GM23248 (cell line): ENCODE data around the gene GFRA1. TPM values are rescaled to one million over a fixed set of nuclear protein-coding genes. Genes with fewer than 3 reads are reported as not detected.

Experiments used
- DNase-seq: peaks from one replicate; pipeline ENCODE4 v3.0.0-alpha.2; 2015
- H2AFZ ChIP-seq: fragments of 200-600 bp; sonication (generic); 2 replicates; pipeline ENCODE4 v1.6.1; 2016; ENCODE audit warnings: antibody characterized with exemption
- H3F3A ChIP-seq: fragments of 200-600 bp; sonication (generic); 2 replicates; pipeline ENCODE4 v1.6.1; 2016; ENCODE audit warnings: mild to moderate bottlenecking, antibody characterized with exemption, mixed run types; ENCODE audit not compliant: insufficient read depth
- H3K27ac ChIP-seq: fragments of 200-600 bp; sonication (generic); 2 replicates; pipeline ENCODE4 v1.5.1; 2016; ENCODE audit warnings: mild to moderate bottlenecking
- H3K27me3 ChIP-seq: fragments of 200-600 bp; sonication (generic); replicated peaks from 2 replicates; pipeline ENCODE4 v1.6.1; 2016; ENCODE audit warnings: mild to moderate bottlenecking; ENCODE audit not compliant: insufficient read depth
- H3K36me3 ChIP-seq: fragments of 200-600 bp; sonication (generic); 2 replicates; pipeline ENCODE4 v1.6.1; 2016; ENCODE audit warnings: low read depth, mild to moderate bottlenecking
- H3K4me1 ChIP-seq: fragments of 200-600 bp; sonication (generic); 2 replicates; pipeline ENCODE4 v1.6.1; 2016; ENCODE audit warnings: mild to moderate bottlenecking; ENCODE audit not compliant: insufficient read depth
- H3K4me2 ChIP-seq: fragments of 200-600 bp; sonication (generic); one replicate; pipeline ENCODE4 v1.6.1; 2016; ENCODE audit warnings: mild to moderate bottlenecking; ENCODE audit not compliant: unreplicated experiment
- H3K4me3 ChIP-seq: fragments of 200-600 bp; sonication (generic); 2 replicates; pipeline ENCODE4 v1.5.1; 2016; ENCODE audit warnings: mild to moderate bottlenecking
- H3K79me2 ChIP-seq: fragments of 200-600 bp; sonication (generic); 2 replicates; pipeline ENCODE4 v1.6.1; 2016; ENCODE audit warnings: mild to moderate bottlenecking; ENCODE audit not compliant: insufficient read depth
- H3K9ac ChIP-seq: fragments of 200-600 bp; sonication (generic); 2 replicates; pipeline ENCODE4 v1.6.1; 2016; ENCODE audit warnings: mild to moderate bottlenecking
- H3K9me2 ChIP-seq: fragments of 200-600 bp; sonication (generic); 2 replicates; pipeline ENCODE4 v1.6.1; 2016; ENCODE audit warnings: mixed run types, mild to moderate bottlenecking, moderate library complexity; ENCODE audit not compliant: insufficient read depth
- H3K9me3 ChIP-seq: fragments of 200-600 bp; sonication (generic); one replicate; pipeline ENCODE4 v1.6.1; 2017; ENCODE audit warnings: low read depth
- H4K20me1 ChIP-seq: fragments of 200-600 bp; sonication (generic); 2 replicates; pipeline ENCODE4 v1.6.0; 2016; ENCODE audit not compliant: insufficient read depth
- EZH2 ChIP-seq: fragments of 200-600 bp; sonication (generic); IDR thresholded peaks from 2 replicates; pipeline ENCODE4 v1.6.1; 2018; ENCODE audit warnings: antibody characterized with exemption, mild to moderate bottlenecking; ENCODE audit not compliant: insufficient read depth, poor library complexity, severe bottlenecking
- EZH2phosphoT487 ChIP-seq: fragments of 200-600 bp; sonication (generic); IDR thresholded peaks from 2 replicates; pipeline ENCODE4 v1.6.1; 2018; ENCODE audit warnings: antibody characterized with exemption, moderate library complexity, mild to moderate bottlenecking, low read depth; ENCODE audit not compliant: insufficient read depth
- WGBS, 2 experiments: methylation state at CpG; one replicate each; pipeline ENCODE4 v1.1.6; 2015 to 2017; ENCODE audit warnings: low lambda C conversion rate in 2 of 2, low coverage in 1 of 2; ENCODE audit errors: missing lambda C conversion rate in 2 of 2; 5-methylcytosine and 5-hydroxymethylcytosine counted together
- in situ Hi-C: fragments of 300-500 bp; cut with MboI; formaldehyde crosslinking; loops from 2 replicates; pipeline ENCODE4 v1.15.0; 2020
- polyA plus RNA-seq: library from polyadenylated mRNA; unstranded; fragments of >200 nt; fragmentation: Nextera tagmentation; extraction: Ambion mirVana; gene quantifications from 2 replicates; pipeline ENCODE4 v1.2.1, GENCODE V29; 2016
- total RNA-seq: library from RNA; depleted of rRNA; stranded (reverse); fragments of >200 nt; shearing (Covaris generic); gene quantifications from 2 replicates; pipeline ENCODE4 v1.2.3, GENCODE V29; 2014

The GFRA1 gene
- total and polyA plus RNA-seq, 2 experiments from 2014 or later, result 5.0 to 5.2 TPM

- no peaks in the 10 kb centered on the region for H3K9me2 ChIP-seq
- DNase-seq, result no peak
- H3K27ac ChIP-seq, result no peak overlapping the region
- no peaks in the 10 kb centered on the region for H3K9me3 ChIP-seq
- H3K9ac ChIP-seq, result no peak overlapping the region
- H3K27me3 ChIP-seq, result peaks cover 10% of the 10 kb centered on the region
- in situ Hi-C loops, result no loop called here
- 80 to 85% methylated on average over 5 of the region's 5 CpGs for WGBS, 2 experiments
- H4K20me1 ChIP-seq, result no peaks in the 10 kb centered on the region
- H3F3A ChIP-seq, result no peaks in the 10 kb centered on the region
- TF ChIP-seq EZH2phosphoT487 (no peak), EZH2 (no peak)
- H3K79me2 ChIP-seq, result no peaks in the 10 kb centered on the region
- H2AFZ ChIP-seq, result no peak overlapping the region
- H3K4me1 ChIP-seq, result no peaks in the 10 kb centered on the region
- H3K36me3 ChIP-seq, result no peaks in the 10 kb centered on the region
- H3K4me2 ChIP-seq, result no peak overlapping the region
- H3K4me3 ChIP-seq, result no peak overlapping the region
These were observed 15.2 kb downstream of the GFRA1 start for GRCh38 chr10:116257785-116258184.

GRCh38 chr10:116256752-116257259 lies 16.2 kb downstream of the GFRA1 start:
- no peaks in the 10 kb centered on the region for H3F3A ChIP-seq
- no peak overlapping the region for H3K4me3 ChIP-seq
- no peaks in the 10 kb centered on the region for H4K20me1 ChIP-seq
- H3K4me1 ChIP-seq, result no peaks in the 10 kb centered on the region
- WGBS, 2 experiments, result 24 to 33% methylated on average over 5 of the region's 5 CpGs
- peaks cover 3% of the 10 kb centered on the region for H3K27me3 ChIP-seq
- H3K9me3 ChIP-seq, result no peaks in the 10 kb centered on the region
- H3K36me3 ChIP-seq, result no peaks in the 10 kb centered on the region
- no peaks in the 10 kb centered on the region for H3K9me2 ChIP-seq
- H3K27ac ChIP-seq, result no peak overlapping the region
- TF ChIP-seq EZH2phosphoT487, result no peak
- no peak for TF ChIP-seq EZH2
- no peak for DNase-seq
- in situ Hi-C loops, result no loop called here
- H3K9ac ChIP-seq, result no peak overlapping the region
- no peak overlapping the region for H3K4me2 ChIP-seq
- H3K79me2 ChIP-seq, result no peaks in the 10 kb centered on the region
- no peak overlapping the region for H2AFZ ChIP-seq

GRCh38 chr10:116255886-116256751 lies 16.9 kb downstream of the GFRA1 start:
- Histone ChIP-seq H2AFZ (no peak overlapping the region), H3K9me3 (no peaks in the 10 kb centered on the region), H3K4me2 (no peak overlapping the region), H3K9me2 (no peaks in the 10 kb centered on the region), H3K36me3 (no peaks in the 10 kb centered on the region), H3K4me1 (no peaks in the 10 kb centered on the region), H4K20me1 (no peaks in the 10 kb centered on the region), H3K79me2 (no peaks in the 10 kb centered on the region), H3F3A (no peaks in the 10 kb centered on the region), H3K27ac (no peak overlapping the region), H3K4me3 (no peak overlapping the region), H3K27me3 (no peaks in the 10 kb centered on the region), H3K9ac (no peak overlapping the region)
- TF ChIP-seq EZH2, result no peak
- TF ChIP-seq EZH2phosphoT487, result no peak
- no peak for DNase-seq
- in situ Hi-C loops, result no loop called here
- WGBS, 2 experiments, result 37 to 39% methylated on average over 12 of the region's 12 CpGs

- in situ Hi-C loops, result no loop called here
- no peak for DNase-seq
- TF ChIP-seq EZH2phosphoT487 (no peak), EZH2 (no peak)
- H3K27me3 ChIP-seq, result no peaks in the 10 kb centered on the region
- H3K9me2 ChIP-seq, result no peaks in the 10 kb centered on the region
- H3K4me2 ChIP-seq, result no peak overlapping the region
- H3K4me3 ChIP-seq, result no peak overlapping the region
- H2AFZ ChIP-seq, result no peak overlapping the region
- no peaks in the 10 kb centered on the region for H3K4me1 ChIP-seq
- H3K79me2 ChIP-seq, result no peaks in the 10 kb centered on the region
- H3K36me3 ChIP-seq, result no peaks in the 10 kb centered on the region
- no peaks in the 10 kb centered on the region for H3F3A ChIP-seq
- H3K9ac ChIP-seq, result no peak overlapping the region
- no peaks in the 10 kb centered on the region for H3K9me3 ChIP-seq
- 29 to 30% methylated on average over 7 of the region's 7 CpGs for WGBS, 2 experiments
- no peak overlapping the region for H3K27ac ChIP-seq
- no peaks in the 10 kb centered on the region for H4K20me1 ChIP-seq
These were observed 18.4 kb downstream of the GFRA1 start for GRCh38 chr10:116254422-116255155.
